Kidney (tissue), 14 donors: ENCODE measurements around the gene MIOS. TPM values are rescaled to one million over a fixed set of nuclear protein-coding genes. Genes with fewer than 3 reads are reported as not detected.

Experiments
- DNase-seq, 5 donors: peaks; one replicate each; pipeline ENCODE4 v3.0.0-alpha.2; 2013 to 2020
- FAIRE-seq: peaks from 2 replicates; lab custom pipeline; 2012; peaks lifted over from hg19 to GRCh38; lab: Jason Lieb, UNC
- H3K27ac ChIP-seq, 2 donors: one replicate each; pipeline ENCODE4 v1.7.0; 2013; ENCODE audit warnings: low read depth in 2 of 2, low read length in 2 of 2, inconsistent platforms in 1 of 2
- H3K27me3 ChIP-seq: one replicate; pipeline ENCODE4 v1.7.1; 2013; ENCODE audit warnings: low read length, inconsistent platforms; ENCODE audit not compliant: control insufficient read depth, insufficient read depth
- H3K36me3 ChIP-seq, 3 donors: one replicate each; pipeline versions ENCODE4 v1.7.0 to v1.7.1; 2013; ENCODE audit warnings: low read length in 3 of 3, control low read depth in 1 of 3, inconsistent platforms in 1 of 3; ENCODE audit not compliant: insufficient read depth in 3 of 3, control insufficient read depth in 2 of 3
- H3K4me1 ChIP-seq, 3 donors: one replicate each; pipeline versions ENCODE4 v1.7.0 to v1.7.1; 2013; ENCODE audit warnings: low read length in 3 of 3, inconsistent platforms in 1 of 3, low read depth in 1 of 3; ENCODE audit not compliant: control insufficient read depth in 2 of 3, insufficient read depth in 2 of 3
- H3K4me3 ChIP-seq, 3 donors: one replicate each; pipeline versions ENCODE4 v1.7.0 to v1.8.1; 2013; ENCODE audit warnings: low read length in 3 of 3, control low read depth in 1 of 3, inconsistent platforms in 1 of 3
- H3K9ac ChIP-seq, 3 donors: one replicate each; pipeline versions ENCODE4 v1.7.0 to v1.7.1; 2013; ENCODE audit warnings: low read length in 3 of 3, control low read depth in 1 of 3, inconsistent platforms in 1 of 3
- H3K9me3 ChIP-seq, 3 donors: one replicate each; pipeline versions ENCODE4 v1.7.0 to v1.7.1; 2013; ENCODE audit warnings: low read length in 3 of 3, control low read depth in 1 of 3, inconsistent platforms in 1 of 3; ENCODE audit not compliant: control insufficient read depth in 2 of 3, insufficient read depth in 1 of 3
- intact Hi-C: fragments of 100-400 bp; cut with DNase I; formaldehyde crosslinking; loops from one replicate; pipeline ENCODE4 v1.11.1; 2022
- polyA plus RNA-seq: library from polyadenylated mRNA; stranded (reverse); fragments of 350-450 nt; fragmentation: Illumina TruSeq; extraction: RNeasy Lipid Tissue Mini Kit (QIAGEN cat#74804); gene quantifications from one replicate; pipeline ENCODE4 v1.2.3, GENCODE V29; 2014; ENCODE audit warnings: low read depth, low replicate concordance; ENCODE audit not compliant: insufficient read depth
- total RNA-seq: library from RNA; stranded (reverse); fragmentation: NEBNext Ultra II Directional; extraction: Animal tissue kit (Norgen Biotek cat#: 25700); gene quantifications from one replicate; pipeline ENCODE4 v1.2.1, GENCODE V29; 2021
- TF ChIP-seq, protein P1 (sequence below): IDR thresholded peaks from 3 replicates; pipeline ENCODE4 v1.5.1; 2012; ENCODE audit warnings: mild to moderate bottlenecking, moderate library complexity, borderline replicate concordance; ENCODE audit not compliant: insufficient read depth; ENCODE audit errors: extremely low read depth
- donor health status: control.
- donor health status: control.
- donor health status: control.
- donor health status: control.
- donor health status: control.
- donor health status: DM: yes; HTN: yes; CAD: no.
- donor health status: Normal renal cell carcinoma (clear cell type).

The MIOS gene
- total and polyA plus RNA-seq, 2 donors from 2014 or later: 12.4 to 37.0 TPM

DNA sequence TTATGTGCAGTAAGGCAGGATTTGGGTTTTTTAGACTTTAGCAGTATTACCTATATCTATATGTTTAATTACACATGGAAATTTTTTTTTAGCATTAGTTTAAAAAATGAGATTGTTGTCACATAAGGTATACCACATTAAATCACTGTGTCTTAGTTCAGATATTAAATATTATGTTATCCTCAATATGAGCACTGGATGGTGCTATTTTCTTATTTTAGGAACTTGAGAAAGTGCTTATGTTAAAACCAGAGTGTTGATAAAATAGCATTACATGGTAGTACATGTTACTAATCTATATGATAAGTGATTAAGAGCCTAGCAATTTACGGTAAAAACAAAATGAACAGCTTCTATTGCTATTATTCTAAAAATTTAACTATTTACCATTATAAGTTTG, 28.8 kb downstream of the MIOS start:
- FAIRE-seq: peak; percentile 96
- H3K36me3 ChIP-seq: peaks cover 0 to 11% (median 7%) of the 10 kb centered on the region in 3 donors
- no peaks in the 10 kb centered on the region for H3K4me1 ChIP-seq
- TF ChIP-seq, protein P1, sequence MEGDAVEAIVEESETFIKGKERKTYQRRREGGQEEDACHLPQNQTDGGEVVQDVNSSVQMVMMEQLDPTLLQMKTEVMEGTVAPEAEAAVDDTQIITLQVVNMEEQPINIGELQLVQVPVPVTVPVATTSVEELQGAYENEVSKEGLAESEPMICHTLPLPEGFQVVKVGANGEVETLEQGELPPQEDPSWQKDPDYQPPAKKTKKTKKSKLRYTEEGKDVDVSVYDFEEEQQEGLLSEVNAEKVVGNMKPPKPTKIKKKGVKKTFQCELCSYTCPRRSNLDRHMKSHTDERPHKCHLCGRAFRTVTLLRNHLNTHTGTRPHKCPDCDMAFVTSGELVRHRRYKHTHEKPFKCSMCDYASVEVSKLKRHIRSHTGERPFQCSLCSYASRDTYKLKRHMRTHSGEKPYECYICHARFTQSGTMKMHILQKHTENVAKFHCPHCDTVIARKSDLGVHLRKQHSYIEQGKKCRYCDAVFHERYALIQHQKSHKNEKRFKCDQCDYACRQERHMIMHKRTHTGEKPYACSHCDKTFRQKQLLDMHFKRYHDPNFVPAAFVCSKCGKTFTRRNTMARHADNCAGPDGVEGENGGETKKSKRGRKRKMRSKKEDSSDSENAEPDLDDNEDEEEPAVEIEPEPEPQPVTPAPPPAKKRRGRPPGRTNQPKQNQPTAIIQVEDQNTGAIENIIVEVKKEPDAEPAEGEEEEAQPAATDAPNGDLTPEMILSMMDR: peak; percentile 22
- H3K27me3 ChIP-seq: no peaks in the 10 kb centered on the region
- intact Hi-C loops: no loop called here
- no peak overlapping the region for H3K27ac ChIP-seq
- peak in 2 of 5 donors; percentile 16 to 23 for DNase-seq
- no peaks in the 10 kb centered on the region for H3K9me3 ChIP-seq
- H3K4me3 ChIP-seq: no peak overlapping the region
- H3K9ac ChIP-seq: no peak overlapping the region

DNA sequence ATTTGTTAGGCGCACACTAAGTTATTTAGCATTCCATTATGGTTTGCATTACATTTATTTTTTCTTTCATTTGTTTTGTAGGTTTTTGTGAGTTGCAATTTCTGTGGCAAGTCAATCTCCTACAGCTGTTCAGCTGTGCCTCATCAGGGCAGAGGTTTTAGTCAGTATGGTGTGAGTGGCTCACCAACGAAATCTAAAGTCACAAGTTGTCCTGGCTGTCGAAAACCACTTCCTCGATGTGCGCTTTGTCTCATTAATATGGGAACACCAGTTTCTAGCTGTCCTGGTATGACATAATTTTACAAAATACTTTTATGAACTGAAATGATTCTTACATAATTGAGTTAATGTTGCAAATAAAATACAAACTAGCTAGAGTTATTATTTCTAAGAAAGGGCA, 29.5 kb downstream of the MIOS start:
- Histone ChIP-seq H3K36me3 (peaks cover 0 to 11% (median 7%) of the 10 kb centered on the region in 3 donors), H3K4me1 (no peaks in the 10 kb centered on the region), H3K4me3 (no peak overlapping the region), H3K27ac (no peak overlapping the region), H3K27me3 (no peaks in the 10 kb centered on the region), H3K9me3 (no peaks in the 10 kb centered on the region), H3K9ac (no peak overlapping the region)
- intact Hi-C loops: no loop called here
- TF ChIP-seq, protein P1: no peak
- FAIRE-seq (no peak), DNase-seq (no peak)

DNA sequence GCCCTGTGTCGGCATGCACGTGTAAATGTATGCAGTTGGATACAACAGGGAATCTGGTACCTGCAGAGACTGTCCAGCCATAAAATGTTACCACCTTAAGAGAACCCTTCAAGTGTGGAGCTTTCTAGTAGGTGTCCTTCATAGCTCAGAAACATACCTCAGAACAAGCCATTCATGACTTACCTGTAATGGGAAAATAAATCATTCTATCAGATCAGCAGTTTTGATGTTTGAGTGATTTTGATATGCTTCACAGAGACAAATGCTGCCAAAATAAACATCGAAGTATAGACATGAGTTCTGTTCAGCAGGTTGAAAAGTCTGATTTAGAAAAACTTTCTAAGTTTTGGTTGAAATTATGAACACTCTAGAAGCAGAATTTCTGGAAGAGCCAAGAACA, 40.3 kb downstream of the MIOS start:
- Histone ChIP-seq H3K9me3 (no peaks in the 10 kb centered on the region), H3K36me3 (peaks cover 0 to 3% (median 2%) of the 10 kb centered on the region in 3 donors), H3K4me1 (no peaks in the 10 kb centered on the region), H3K9ac (no peak overlapping the region), H3K4me3 (no peak overlapping the region), H3K27ac (no peak overlapping the region), H3K27me3 (no peaks in the 10 kb centered on the region)
- peak in 2 of 5 donors; percentile 4 to 9 for DNase-seq
- FAIRE-seq: no peak
- intact Hi-C loops: no loop called here
- TF ChIP-seq, protein P1: no peak

DNA sequence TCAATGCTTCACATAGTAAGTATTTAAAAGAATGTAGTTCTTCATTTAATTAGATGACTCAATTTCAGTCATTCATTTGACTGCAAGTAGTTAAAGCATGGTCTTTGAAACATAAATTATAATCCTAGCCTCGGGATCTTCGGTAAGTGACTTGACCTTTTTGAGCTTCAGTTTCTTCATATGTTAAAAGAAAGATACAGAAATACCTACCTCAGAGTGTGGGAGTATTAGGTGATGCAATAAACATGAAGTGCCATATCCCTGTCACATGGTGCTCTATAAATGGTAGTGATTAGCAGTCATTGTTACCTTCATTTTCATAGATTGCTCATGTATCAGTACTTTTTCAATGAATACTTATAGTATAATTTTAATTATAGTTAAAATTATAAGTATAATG, 42.6 kb downstream of the MIOS start:
- Histone ChIP-seq H3K36me3 (peaks cover 0 to 3% (median 2%) of the 10 kb centered on the region in 3 donors), H3K4me1 (no peaks in the 10 kb centered on the region), H3K9ac (no peak overlapping the region), H3K4me3 (no peak overlapping the region), H3K27me3 (no peaks in the 10 kb centered on the region), H3K9me3 (no peaks in the 10 kb centered on the region), H3K27ac (no peak overlapping the region)
- TF ChIP-seq, protein P1: no peak
- FAIRE-seq (peak; percentile 25), DNase-seq (no peak)
- intact Hi-C loops: no loop called here
